T47D (cell line): Measurements from ENCODE around the gene COMMD9.

Experiments
- DNase-seq, 2 experiments: peaks; one replicate each; pipeline versions ENCODE4 v3.0.0 to v3.0.0-alpha.2; 2011 to 2012; ENCODE audit warnings: low read depth in 1 of 2, low spot score in 1 of 2
- JUND ChIP-seq: IDR thresholded peaks from 2 replicates; pipeline ENCODE4 v1.6.1; 2012; ENCODE audit warnings: low read depth
- in situ Hi-C: cut with HindIII; loops from 2 replicates; pipeline ENCODE4 v1.10.0; 2016; ENCODE audit warnings: low sequenced_read_pairs, low pct_unique_long_range_greater_than_20kb

COMMD9 gene

GRCh38 chr11:36224209-36224882 lies 64.9 kb downstream of the COMMD9 start:
- no peak for DNase-seq
- in situ Hi-C loops = no loop called here
- TF ChIP-seq JUND = no peak

- no peak for DNase-seq
- in situ Hi-C loops = no loop called here
- no peak for TF ChIP-seq JUND
Observed at GRCh38 chr11:36222831-36223635, 66.2 kb downstream of the COMMD9 start.
